Uterus (tissue), 4 donors: Measurements from ENCODE around the gene MOSPD3. TPM values are rescaled to one million over a fixed set of nuclear protein-coding genes. Genes with fewer than 3 reads are reported as not detected.

Source experiments
- DNase-seq, 2 donors: peaks; one replicate each; pipeline ENCODE4 v3.0.0-alpha.2; 2019 to 2020
- H3K27ac ChIP-seq, 2 donors: fragments of 200-600 bp; sonication (generic); 1 replicate in 1 of 2; 2 replicates in 1 of 2; pipeline ENCODE4 v1.5.1; 2016 to 2018
- H3K27me3 ChIP-seq, 2 donors: fragments of 200-600 bp; sonication (generic); one replicate each; pipeline ENCODE4 v1.5.1; 2018 to 2019; ENCODE audit warnings: control low read depth in 1 of 2
- H3K36me3 ChIP-seq, 2 donors: fragments of 200-600 bp; sonication (generic); one replicate each; pipeline ENCODE4 v1.5.1; 2019; ENCODE audit warnings: control low read depth in 1 of 2
- H3K4me1 ChIP-seq, 2 donors: fragments of 200-600 bp; sonication (generic); one replicate each; pipeline ENCODE4 v1.5.1; 2018 to 2019; ENCODE audit warnings: control low read depth in 1 of 2
- H3K4me3 ChIP-seq, 2 donors: fragments of 200-600 bp; sonication (generic); 1 replicate in 1 of 2; 2 replicates in 1 of 2; pipeline ENCODE4 v1.5.1; 2018 to 2019; ENCODE audit warnings: mild to moderate bottlenecking in 1 of 2
- H3K9me3 ChIP-seq, 2 donors: fragments of 200-600 bp; sonication (generic); one replicate each; pipeline ENCODE4 v1.5.1; 2019; ENCODE audit warnings: control low read depth in 1 of 2
- CTCF ChIP-seq, 4 experiments: fragments of 200-600 bp in 2 of 4; fragments of 450-650 bp in 2 of 4; sonication (generic) in 2 of 4; IDR thresholded peaks; one replicate each; pipeline ENCODE4 v1.5.1; 2016 to 2019; ENCODE audit warnings: antibody characterized with exemption in 4 of 4, mild to moderate bottlenecking in 2 of 4, moderate library complexity in 1 of 4
- POLR2A ChIP-seq, 2 donors: fragments of 450-650 bp; IDR thresholded peaks; one replicate each; pipeline ENCODE4 v1.6.1; 2016; ENCODE audit warnings: antibody characterized with exemption in 2 of 2, mild to moderate bottlenecking in 1 of 2, moderate library complexity in 1 of 2
- intact Hi-C: fragments of 100-400 bp; cut with DNase I; formaldehyde crosslinking; loops from one replicate; pipeline ENCODE4 v1.15.1; 2023; ENCODE audit warnings: low total_unique reads
- total RNA-seq, 4 donors: library from RNA; depleted of rRNA in 3 of 4; stranded (reverse); fragments of >200 nt in 3 of 4; gene quantifications; one replicate each; pipeline versions ENCODE4 v1.1.0 to v1.2.4, GENCODE V29; 2014 to 2023
- donor health status: DM: yes; HTN: yes; CAD: no.

The MOSPD3 gene
- total RNA-seq, 4 donors from 2014 or later = 1.3 to 35.3 (median 15.1) TPM

- Histone ChIP-seq H3K4me1 (no peaks in the 10 kb centered on the region), H3K27me3 (no peaks in the 10 kb centered on the region), H3K4me3 (no peak overlapping the region), H3K9me3 (no peaks in the 10 kb centered on the region), H3K27ac (no peak overlapping the region), H3K36me3 (no peaks in the 10 kb centered on the region)
- intact Hi-C loops = no loop called here
- TF ChIP-seq POLR2A (IDR thresholded peaks at IDR 0.05) = no peak
- no peak for TF ChIP-seq CTCF (IDR thresholded peaks at IDR 0.05)
- no peak for DNase-seq
These were observed 36.5 kb upstream of the MOSPD3 start for GRCh38 chr7:100575746-100576383.

- intact Hi-C loops = no loop called here
- TF ChIP-seq POLR2A (IDR thresholded peaks at IDR 0.05) (no peak), CTCF (IDR thresholded peaks at IDR 0.05) (no peak)
- Histone ChIP-seq H3K36me3 (no peaks in the 10 kb centered on the region), H3K27ac (no peak overlapping the region), H3K4me3 (no peak overlapping the region), H3K27me3 (no peaks in the 10 kb centered on the region), H3K9me3 (no peaks in the 10 kb centered on the region), H3K4me1 (no peaks in the 10 kb centered on the region)
- no peak for DNase-seq
These were observed 35.9 kb upstream of the MOSPD3 start for GRCh38 chr7:100576384-100576993.

DNA sequence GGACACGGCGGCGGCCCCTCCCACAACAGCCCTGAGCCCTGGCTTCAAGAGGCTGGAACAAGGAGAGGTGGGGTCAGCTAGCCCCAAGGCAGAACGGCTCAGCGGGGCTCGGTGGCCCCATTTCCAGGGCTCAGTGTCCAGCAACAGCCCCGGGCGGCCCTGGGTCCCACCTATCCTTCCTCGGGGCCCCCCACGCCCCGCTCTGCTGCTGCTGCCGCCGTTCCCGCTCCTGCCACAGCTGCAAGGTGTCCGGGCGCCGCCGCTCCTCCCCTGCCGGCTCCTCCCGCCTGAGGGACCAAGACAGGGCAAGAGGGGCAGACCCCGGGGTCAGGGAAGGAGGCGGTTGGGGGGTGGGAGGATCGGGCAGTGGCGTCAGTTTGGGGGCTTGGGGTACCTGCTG, 35.2 kb upstream of the MOSPD3 start:
- Histone ChIP-seq H3K4me1 (no peaks in the 10 kb centered on the region), H3K9me3 (no peaks in the 10 kb centered on the region), H3K27ac (no peak overlapping the region), H3K36me3 (no peaks in the 10 kb centered on the region), H3K4me3 (no peak overlapping the region), H3K27me3 (no peaks in the 10 kb centered on the region)
- TF ChIP-seq CTCF (IDR thresholded peaks at IDR 0.05) (no peak), POLR2A (IDR thresholded peaks at IDR 0.05) (no peak)
- intact Hi-C loops = no loop called here
- DNase-seq = no peak

DNA sequence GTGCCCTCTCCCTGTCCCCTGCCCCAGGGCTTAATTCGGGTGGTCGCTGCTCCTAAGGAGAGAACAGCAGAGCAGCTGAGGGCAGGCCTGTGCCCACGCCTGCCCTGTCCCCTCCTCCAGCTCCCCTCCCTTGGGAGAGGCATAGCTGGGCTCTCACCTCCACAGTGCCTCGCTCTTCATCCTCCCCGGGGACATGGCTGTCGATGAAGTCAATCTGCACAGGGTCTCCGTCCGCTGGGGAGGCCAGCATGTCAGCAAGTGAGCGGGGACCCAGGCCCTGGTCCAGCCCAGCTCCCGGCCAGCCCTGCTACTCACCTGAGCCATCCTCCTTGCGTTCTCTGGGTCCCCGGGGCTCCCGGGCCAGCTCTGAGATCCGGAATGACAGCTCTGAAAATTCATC, 34.8 kb upstream of the MOSPD3 start:
- no peak for TF ChIP-seq POLR2A (IDR thresholded peaks at IDR 0.05)
- TF ChIP-seq CTCF (IDR thresholded peaks at IDR 0.05) = no peak
- Histone ChIP-seq H3K9me3 (no peaks in the 10 kb centered on the region), H3K27ac (no peak overlapping the region), H3K36me3 (no peaks in the 10 kb centered on the region), H3K4me3 (no peak overlapping the region), H3K4me1 (no peaks in the 10 kb centered on the region), H3K27me3 (no peaks in the 10 kb centered on the region)
- intact Hi-C loops = no loop called here
- DNase-seq = no peak

DNA sequence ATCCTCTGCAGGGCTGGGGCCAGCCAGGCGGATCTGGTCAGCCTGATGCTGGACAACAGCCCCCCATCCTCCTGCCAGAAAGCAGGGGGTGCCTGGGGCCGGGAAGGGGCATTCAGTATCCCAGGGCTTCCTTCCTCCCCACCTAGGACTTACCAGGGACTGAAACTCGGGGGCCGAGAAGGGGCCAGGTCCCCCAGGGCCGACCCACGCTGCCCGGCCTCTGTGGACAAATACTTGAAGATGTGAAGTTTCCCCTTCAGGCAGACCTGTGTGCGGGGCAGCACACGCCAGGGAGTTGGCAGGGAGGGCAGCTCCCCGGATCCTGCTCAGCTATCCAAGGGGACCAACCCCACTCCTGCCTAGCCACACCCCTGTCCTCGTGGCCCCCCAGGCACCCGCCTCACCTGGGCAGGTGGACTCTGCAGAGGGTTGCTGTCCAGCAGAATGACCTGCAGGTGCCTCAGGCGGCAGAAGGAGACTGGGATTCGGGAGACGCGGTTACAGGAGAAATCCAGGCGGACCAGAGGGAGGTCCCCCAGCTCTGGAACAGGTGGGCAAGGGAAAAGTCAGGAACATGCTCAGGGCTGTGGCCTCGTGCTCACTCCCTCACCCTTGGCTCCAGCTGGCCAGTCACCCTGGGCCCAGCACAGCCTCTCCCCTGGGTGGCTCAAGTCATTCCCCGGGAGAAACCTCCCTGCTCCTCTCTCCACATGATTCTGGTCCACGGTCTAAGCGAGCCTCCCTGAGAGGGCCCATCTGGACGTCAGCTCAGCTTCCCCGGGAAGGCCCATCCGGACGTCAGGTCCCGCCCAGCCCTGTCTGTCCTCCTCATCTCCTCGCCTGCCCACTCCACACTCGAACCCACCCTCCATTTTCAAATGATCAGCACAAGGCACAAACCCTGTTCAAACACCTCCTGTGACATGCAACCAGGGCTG, 33.8 kb upstream of the MOSPD3 start:
- intact Hi-C loops = no loop called here
- no peak overlapping the region for H3K27ac ChIP-seq
- no peaks in the 10 kb centered on the region for H3K9me3 ChIP-seq
- H3K4me1 ChIP-seq = peaks cover 0 to 7% of the 10 kb centered on the region in 2 donors
- no peak for DNase-seq
- TF ChIP-seq POLR2A (IDR thresholded peaks at IDR 0.05) (no peak), CTCF (IDR thresholded peaks at IDR 0.05) (no peak)
- H3K4me3 ChIP-seq = no peak overlapping the region
- H3K36me3 ChIP-seq = no peaks in the 10 kb centered on the region
- H3K27me3 ChIP-seq = no peaks in the 10 kb centered on the region
